H9 (cell line): Measurements from ENCODE around the gene NKD2. TPM values are rescaled to one million over a fixed set of nuclear protein-coding genes. Genes with fewer than 3 reads are reported as not detected.

Experiments
- DNase-seq: peaks from one replicate; pipeline ENCODE4 v3.0.0-alpha.2; 2017
- H2AFZ ChIP-seq: one replicate; pipeline ENCODE4 v1.6.1; 2013; ENCODE audit warnings: mild to moderate bottlenecking, low read length, control low read depth, moderate library complexity
- H2AK5ac ChIP-seq: 2 replicates; pipeline ENCODE4 v1.6.1; 2013; ENCODE audit warnings: low read length, control low read depth, mixed read lengths; ENCODE audit not compliant: insufficient read length
- H2BK120ac ChIP-seq: one replicate; pipeline ENCODE4 v1.6.1; 2013; ENCODE audit warnings: low read depth, mild to moderate bottlenecking, low read length, control low read depth, inconsistent platforms; ENCODE audit not compliant: poor library complexity, severe bottlenecking
- H2BK12ac ChIP-seq: 2 replicates; pipeline ENCODE4 v1.6.1; 2013; ENCODE audit warnings: low read length, control low read depth, mixed read lengths, low read depth; ENCODE audit not compliant: insufficient read length
- H2BK15ac ChIP-seq: 2 replicates; pipeline ENCODE4 v1.6.1; 2013; ENCODE audit warnings: low read depth, low read length, control low read depth
- H2BK20ac ChIP-seq: one replicate; pipeline ENCODE4 v1.6.1; 2013; ENCODE audit warnings: low read depth, mild to moderate bottlenecking, low read length, control low read depth, inconsistent platforms; ENCODE audit not compliant: poor library complexity, severe bottlenecking
- H2BK5ac ChIP-seq: 2 replicates; pipeline ENCODE4 v1.6.1; 2013; ENCODE audit warnings: low read length, control low read depth, mixed read lengths; ENCODE audit not compliant: insufficient read length
- H3K14ac ChIP-seq: 2 replicates; pipeline ENCODE4 v1.6.1; 2013; ENCODE audit warnings: low read length, control low read depth; ENCODE audit not compliant: insufficient read depth
- H3K18ac ChIP-seq: 2 replicates; pipeline ENCODE4 v1.6.1; 2013; ENCODE audit warnings: low read depth, mild to moderate bottlenecking, mixed read lengths, low read length, control low read depth; ENCODE audit not compliant: insufficient read length
- H3K23ac ChIP-seq: 2 replicates; pipeline ENCODE4 v1.6.1; 2013; ENCODE audit warnings: low read length, control low read depth, mixed read lengths, low read depth; ENCODE audit not compliant: insufficient read length
- H3K23me2 ChIP-seq: 2 replicates; pipeline ENCODE4 v1.6.1; 2013; ENCODE audit warnings: low read depth, mild to moderate bottlenecking, mixed read lengths, low read length, control low read depth; ENCODE audit not compliant: insufficient read length, poor library complexity, severe bottlenecking
- H3K27ac ChIP-seq: 2 replicates; pipeline ENCODE4 v1.5.1; 2013; ENCODE audit warnings: low read length, control low read depth, mixed read lengths, low read depth; ENCODE audit not compliant: insufficient read length
- H3K27me3 ChIP-seq: 2 replicates; pipeline ENCODE4 v1.6.1; 2013; ENCODE audit warnings: low read length, control low read depth, inconsistent platforms; ENCODE audit not compliant: insufficient read depth
- H3K4ac ChIP-seq: 2 replicates; pipeline ENCODE4 v1.6.1; 2013; ENCODE audit warnings: low read depth, mild to moderate bottlenecking, control low read depth, inconsistent platforms, low read length, moderate library complexity
- H3K4me1 ChIP-seq: 2 replicates; pipeline ENCODE4 v1.6.1; 2013; ENCODE audit warnings: low read length, control low read depth, inconsistent platforms; ENCODE audit not compliant: insufficient read depth
- H3K4me2 ChIP-seq: 2 replicates; pipeline ENCODE4 v1.6.1; 2013; ENCODE audit warnings: low read length, control low read depth, mixed read lengths; ENCODE audit not compliant: insufficient read length, insufficient read depth
- H3K56ac ChIP-seq: 2 replicates; pipeline ENCODE4 v1.6.1; 2013; ENCODE audit warnings: low read depth, mild to moderate bottlenecking, mixed read lengths, low read length, control low read depth; ENCODE audit not compliant: insufficient read length
- H3K79me1 ChIP-seq: 2 replicates; pipeline ENCODE4 v1.6.1; 2013; ENCODE audit warnings: low read depth, mild to moderate bottlenecking, moderate library complexity, low read length, control low read depth, inconsistent platforms; ENCODE audit not compliant: insufficient read depth, poor library complexity, severe bottlenecking
- H3K79me2 ChIP-seq: 2 replicates; pipeline ENCODE4 v1.6.1; 2013; ENCODE audit warnings: low read length, control low read depth, inconsistent platforms; ENCODE audit not compliant: insufficient read depth
- H3K9ac ChIP-seq: 2 replicates; pipeline ENCODE4 v1.6.1; 2013; ENCODE audit warnings: low read length, control low read depth, mixed read lengths; ENCODE audit not compliant: insufficient read length; ENCODE audit errors: extremely low read depth
- H3K9me3 ChIP-seq: one replicate; pipeline ENCODE4 v1.6.1; 2013; ENCODE audit warnings: low read depth, low read length, inconsistent platforms; ENCODE audit not compliant: control insufficient read depth
- H3T11ph ChIP-seq: one replicate; pipeline ENCODE4 v1.6.1; 2013; ENCODE audit warnings: mild to moderate bottlenecking, low read length, control low read depth, inconsistent platforms
- H4K20me1 ChIP-seq: one replicate; pipeline ENCODE4 v1.6.1; 2013; ENCODE audit not compliant: control insufficient read depth, insufficient read length, insufficient read depth
- H4K5ac ChIP-seq: 2 replicates; pipeline ENCODE4 v1.6.1; 2013; ENCODE audit warnings: low read depth, mild to moderate bottlenecking, mixed read lengths, low read length, control low read depth; ENCODE audit not compliant: insufficient read length
- H4K8ac ChIP-seq: replicated peaks from 2 replicates; pipeline ENCODE4 v1.6.1; 2013; ENCODE audit warnings: low read length, control low read depth, mixed read lengths, low read depth; ENCODE audit not compliant: insufficient read length
- H4K91ac ChIP-seq: 2 replicates; pipeline ENCODE4 v1.6.1; 2013; ENCODE audit warnings: low read depth, mild to moderate bottlenecking, moderate library complexity, mixed read lengths, low read length, control low read depth; ENCODE audit not compliant: insufficient read length
- H3K27ac Mint-ChIP-seq, 3 experiments: 2 replicates in 2 of 3; 3 replicates in 1 of 3; pipeline ENCODE4 v1.8.0; 2020 to 2021; ENCODE audit warnings: mixed read lengths in 3 of 3, mild to moderate bottlenecking in 1 of 3, moderate library complexity in 1 of 3
- H3K27me3 Mint-ChIP-seq: 2 replicates; pipeline ENCODE4 v1.8.0; 2021; ENCODE audit warnings: low read depth, mild to moderate bottlenecking, moderate library complexity, mixed read lengths
- H3K36me3 Mint-ChIP-seq, 3 experiments: 2 replicates in 2 of 3; 3 replicates in 1 of 3; pipeline ENCODE4 v1.8.0; 2020 to 2021; ENCODE audit warnings: low read depth in 3 of 3, mixed read lengths in 3 of 3; ENCODE audit not compliant: insufficient read depth in 1 of 3
- H3K4me1 Mint-ChIP-seq, 2 experiments: 2 replicates each; pipeline ENCODE4 v1.8.0; 2020; ENCODE audit warnings: mixed read lengths in 2 of 2
- H3K4me3 Mint-ChIP-seq, 2 experiments: 2 replicates in 1 of 2; 3 replicates in 1 of 2; pipeline ENCODE4 v1.8.0; 2020 to 2021; ENCODE audit warnings: mild to moderate bottlenecking in 2 of 2, mixed read lengths in 2 of 2, moderate library complexity in 1 of 2
- H3K9me3 Mint-ChIP-seq, 2 experiments: 2 replicates in 1 of 2; 3 replicates in 1 of 2; pipeline ENCODE4 v1.8.0; 2020; ENCODE audit warnings: mild to moderate bottlenecking in 2 of 2, mixed read lengths in 2 of 2, moderate library complexity in 1 of 2
- CTCF ChIP-seq: fragments of 200-600 bp; sonication (generic); conservative IDR thresholded peaks from 3 replicates; pipeline ENCODE4 v1.8.0; 2021; ENCODE audit warnings: antibody characterized with exemption, mild to moderate bottlenecking
- WGBS: extraction: QIAGEN DNeasy Blood & Tissue Kit; methylation state at CpG from one replicate; pipeline ENCODE4 v1.1.7; 2013; ENCODE audit warnings: missing lambda C conversion rate, low lambda C conversion rate, mixed read lengths; ENCODE audit not compliant: insufficient read length; ENCODE audit errors: extremely low coverage; 5-methylcytosine and 5-hydroxymethylcytosine counted together
- long read RNA-seq: library from polyadenylated mRNA; unstranded; transcript quantifications from one replicate; pipeline ENCODE4 v2.0.0, GENCODE V29; 2020
- total RNA-seq: library from RNA; stranded (reverse); gene quantifications from 2 replicates; pipeline ENCODE4 v1.2.1, GENCODE V29; 2021

Gene NKD2
- total RNA-seq, result 7.3 and 7.7 TPM in 2 replicates
- long read RNA-seq, partial matches to known transcripts, result 0 of 1 reads
- long read RNA-seq, other reads (novel, unspliced or antisense), result 1 of 1 reads

GRCh38 chr5:1008451-1009358 is at the start of gene NKD2:
NKD2 (plus strand) TSS chr5:1008802; CDS start chr5:1009058, 256 bp downstream.
- Histone ChIP-seq H3K27me3 (peaks cover 18% of the 10 kb centered on the region; the same call in 1 of the 2 replicates), H3K4me2 (peak within 1 kb of the TSS; percentile 19)

More at GRCh38 chr5:1008451-1009358, at the start of gene NKD2:
- no peak for DNase-seq
- H3K4me3 Mint-ChIP-seq, result peak within 1 kb of the TSS; percentile 54 to 79
- no peak within 1 kb of the TSS for H2BK5ac ChIP-seq
- no peak within 1 kb of the TSS for H2AFZ ChIP-seq
- no peak within 1 kb of the TSS for H4K8ac ChIP-seq
- H3K18ac ChIP-seq, result no peak within 1 kb of the TSS
- H3K79me1 ChIP-seq, result no peaks in the 10 kb centered on the region
- H3K79me2 ChIP-seq, result no peaks in the 10 kb centered on the region
- no peaks in the 10 kb centered on the region for H3K9me3 Mint-ChIP-seq
- H3K56ac ChIP-seq, result no peak within 1 kb of the TSS
- no peak within 1 kb of the TSS for H2AK5ac ChIP-seq
- H3K9ac ChIP-seq, result no peak within 1 kb of the TSS
- H3K4me1 Mint-ChIP-seq, result peaks cover 31 to 34% of the 10 kb centered on the region in 2 experiments
- H2BK15ac ChIP-seq, result no peak within 1 kb of the TSS
- no peak within 1 kb of the TSS for H2BK120ac ChIP-seq
- no peak within 1 kb of the TSS for H4K5ac ChIP-seq
- no peaks in the 10 kb centered on the region for H4K20me1 ChIP-seq
- H3K14ac ChIP-seq, result no peak within 1 kb of the TSS
- H3K27ac Mint-ChIP-seq, result no peak within 1 kb of the TSS; a peak in 1 of 7 replicates
- WGBS, result no CpG with 5 or more reads among the region's 108 CpGs
- no peaks in the 10 kb centered on the region; a peak in 1 of 7 replicates for H3K36me3 Mint-ChIP-seq
- no peaks in the 10 kb centered on the region for H3K4me1 ChIP-seq
- H4K91ac ChIP-seq, result no peak within 1 kb of the TSS
- H2BK20ac ChIP-seq, result no peak within 1 kb of the TSS
- no peak within 1 kb of the TSS for H3K27ac ChIP-seq
- H3T11ph ChIP-seq, result no peak within 1 kb of the TSS
- peaks cover 13% of the 10 kb centered on the region for H3K23me2 ChIP-seq
- H3K23ac ChIP-seq, result no peak within 1 kb of the TSS
- no peak within 1 kb of the TSS for H3K4ac ChIP-seq
- peaks cover 64% of the 10 kb centered on the region for H3K27me3 Mint-ChIP-seq
- peak; percentile 67 for TF ChIP-seq CTCF
- no peak within 1 kb of the TSS for H2BK12ac ChIP-seq
- H3K9me3 ChIP-seq, result no peaks in the 10 kb centered on the region
